Epithelial cell of proximal tubule (primary cell): ENCODE results near the gene MINDY4. TPM values are rescaled to one million over a fixed set of nuclear protein-coding genes. Genes with fewer than 3 reads are reported as not detected.

ENCODE experiments used
- DNase-seq: peaks from one replicate; pipeline ENCODE4 v3.0.0-alpha.2; 2011; ENCODE audit warnings: low read depth
- H3K4me3 ChIP-seq: 2 replicates; pipeline ENCODE4 v1.5.1; 2011; ENCODE audit warnings: low read depth, mild to moderate bottlenecking, low read length
- total RNA-seq: library from RNA; depleted of rRNA; stranded (reverse); fragments of >200 nt; gene quantifications from 2 replicates; pipeline ENCODE4 v1.2.3, GENCODE V29; 2015
- TF ChIP-seq, protein P1 (sequence below): conservative IDR thresholded peaks from 2 replicates; pipeline ENCODE4 v1.5.1; 2012; ENCODE audit warnings: low read depth, mild to moderate bottlenecking, low read length

The MINDY4 gene
- total RNA-seq, 1 donor from 2014 or later = 5.2 TPM

DNA sequence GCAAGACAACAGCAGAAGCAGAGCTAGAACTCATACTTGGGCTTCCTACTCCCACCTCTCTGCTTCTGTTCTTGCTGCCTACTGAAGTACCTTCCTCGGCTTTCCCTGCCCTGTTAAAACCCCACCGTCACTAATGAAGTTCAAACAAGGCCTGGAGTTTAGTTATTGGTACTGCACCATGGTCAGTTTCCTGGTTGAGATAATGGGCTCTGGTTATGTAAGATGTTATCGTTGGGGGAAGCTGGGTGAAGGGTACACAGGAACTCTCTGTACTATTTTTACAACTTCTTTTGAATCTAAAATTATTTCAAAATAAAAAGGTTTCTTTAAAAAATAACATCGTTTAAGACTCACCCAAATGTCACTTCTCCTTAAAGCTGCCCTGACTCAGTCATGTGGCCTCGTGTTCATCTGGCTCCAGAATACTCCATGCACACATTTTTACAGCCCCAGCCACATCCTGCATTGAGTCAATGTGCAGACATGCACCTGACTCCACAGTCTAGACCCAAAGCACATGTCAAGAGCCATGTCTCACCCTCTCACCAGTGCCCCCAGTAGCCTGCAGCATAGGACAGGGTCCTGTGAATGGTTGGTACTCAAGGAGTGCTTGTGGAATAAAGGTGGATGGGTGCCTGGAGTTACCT lies 103.6 kb downstream of the MINDY4 start:
- H3K4me3 ChIP-seq = no peak overlapping the region
- TF ChIP-seq, protein P1, sequence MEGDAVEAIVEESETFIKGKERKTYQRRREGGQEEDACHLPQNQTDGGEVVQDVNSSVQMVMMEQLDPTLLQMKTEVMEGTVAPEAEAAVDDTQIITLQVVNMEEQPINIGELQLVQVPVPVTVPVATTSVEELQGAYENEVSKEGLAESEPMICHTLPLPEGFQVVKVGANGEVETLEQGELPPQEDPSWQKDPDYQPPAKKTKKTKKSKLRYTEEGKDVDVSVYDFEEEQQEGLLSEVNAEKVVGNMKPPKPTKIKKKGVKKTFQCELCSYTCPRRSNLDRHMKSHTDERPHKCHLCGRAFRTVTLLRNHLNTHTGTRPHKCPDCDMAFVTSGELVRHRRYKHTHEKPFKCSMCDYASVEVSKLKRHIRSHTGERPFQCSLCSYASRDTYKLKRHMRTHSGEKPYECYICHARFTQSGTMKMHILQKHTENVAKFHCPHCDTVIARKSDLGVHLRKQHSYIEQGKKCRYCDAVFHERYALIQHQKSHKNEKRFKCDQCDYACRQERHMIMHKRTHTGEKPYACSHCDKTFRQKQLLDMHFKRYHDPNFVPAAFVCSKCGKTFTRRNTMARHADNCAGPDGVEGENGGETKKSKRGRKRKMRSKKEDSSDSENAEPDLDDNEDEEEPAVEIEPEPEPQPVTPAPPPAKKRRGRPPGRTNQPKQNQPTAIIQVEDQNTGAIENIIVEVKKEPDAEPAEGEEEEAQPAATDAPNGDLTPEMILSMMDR = no peak
- DNase-seq = no peak

DNA sequence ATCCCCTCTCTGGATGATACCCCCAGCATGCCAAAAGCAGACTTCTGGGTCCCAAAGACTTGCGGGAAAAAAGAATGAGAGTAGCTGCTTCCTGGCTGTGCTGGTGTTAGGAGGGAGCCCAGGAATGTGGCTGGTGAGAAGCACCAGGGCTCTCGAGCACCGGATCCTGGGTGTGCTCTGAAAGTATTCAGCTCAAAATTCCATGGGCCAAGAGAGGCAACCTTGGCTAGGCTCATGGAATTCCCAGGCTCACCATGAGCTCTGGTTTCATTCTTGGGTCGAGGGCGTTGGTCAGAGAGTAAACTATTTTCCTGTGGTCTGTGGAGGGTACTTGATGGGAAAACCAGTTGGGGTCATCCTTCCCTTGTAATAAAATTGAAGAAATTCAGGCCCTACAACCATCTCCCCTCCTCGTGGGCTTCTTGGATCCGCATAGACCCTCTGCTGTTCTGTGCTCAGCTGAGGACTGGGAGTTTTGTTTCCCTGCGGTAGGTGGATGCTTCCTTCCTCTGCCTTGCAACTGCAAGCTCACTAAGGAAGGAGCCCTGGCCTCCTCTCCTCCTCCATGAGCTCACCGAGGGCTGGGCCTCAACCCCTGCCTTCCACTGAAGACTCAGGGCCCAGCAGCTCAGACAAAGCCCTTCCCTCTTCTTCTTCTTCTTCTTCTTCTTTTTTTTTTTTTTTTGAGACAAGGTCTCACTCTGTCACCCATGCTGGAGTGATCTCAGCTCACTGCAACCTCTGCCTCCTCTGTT lies 106.0 kb downstream of the MINDY4 start:
- TF ChIP-seq, protein P1 = no peak
- no peak for DNase-seq
- no peak overlapping the region for H3K4me3 ChIP-seq

DNA sequence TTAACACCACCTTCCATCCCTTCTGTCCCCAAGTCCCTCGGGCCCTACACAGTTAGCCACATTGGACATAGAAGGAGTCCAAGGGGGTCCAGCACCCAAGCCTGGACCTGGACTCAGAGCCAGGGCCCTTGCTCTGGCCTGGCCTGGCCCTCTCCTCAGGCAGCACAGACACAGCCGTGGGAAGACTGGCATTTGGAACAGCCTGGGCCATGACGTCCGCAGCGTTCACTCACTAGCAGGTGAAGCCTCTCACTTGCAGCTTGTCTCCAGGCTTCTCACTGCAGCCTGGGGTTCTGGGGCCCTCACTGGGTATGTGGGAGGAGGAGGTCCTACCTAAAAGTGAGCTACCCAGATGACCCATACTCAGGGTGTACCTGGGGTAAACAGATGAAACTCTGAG lies 106.8 kb downstream of the MINDY4 start:
- no peak for DNase-seq
- TF ChIP-seq, protein P1 = no peak
- no peak overlapping the region for H3K4me3 ChIP-seq

DNA sequence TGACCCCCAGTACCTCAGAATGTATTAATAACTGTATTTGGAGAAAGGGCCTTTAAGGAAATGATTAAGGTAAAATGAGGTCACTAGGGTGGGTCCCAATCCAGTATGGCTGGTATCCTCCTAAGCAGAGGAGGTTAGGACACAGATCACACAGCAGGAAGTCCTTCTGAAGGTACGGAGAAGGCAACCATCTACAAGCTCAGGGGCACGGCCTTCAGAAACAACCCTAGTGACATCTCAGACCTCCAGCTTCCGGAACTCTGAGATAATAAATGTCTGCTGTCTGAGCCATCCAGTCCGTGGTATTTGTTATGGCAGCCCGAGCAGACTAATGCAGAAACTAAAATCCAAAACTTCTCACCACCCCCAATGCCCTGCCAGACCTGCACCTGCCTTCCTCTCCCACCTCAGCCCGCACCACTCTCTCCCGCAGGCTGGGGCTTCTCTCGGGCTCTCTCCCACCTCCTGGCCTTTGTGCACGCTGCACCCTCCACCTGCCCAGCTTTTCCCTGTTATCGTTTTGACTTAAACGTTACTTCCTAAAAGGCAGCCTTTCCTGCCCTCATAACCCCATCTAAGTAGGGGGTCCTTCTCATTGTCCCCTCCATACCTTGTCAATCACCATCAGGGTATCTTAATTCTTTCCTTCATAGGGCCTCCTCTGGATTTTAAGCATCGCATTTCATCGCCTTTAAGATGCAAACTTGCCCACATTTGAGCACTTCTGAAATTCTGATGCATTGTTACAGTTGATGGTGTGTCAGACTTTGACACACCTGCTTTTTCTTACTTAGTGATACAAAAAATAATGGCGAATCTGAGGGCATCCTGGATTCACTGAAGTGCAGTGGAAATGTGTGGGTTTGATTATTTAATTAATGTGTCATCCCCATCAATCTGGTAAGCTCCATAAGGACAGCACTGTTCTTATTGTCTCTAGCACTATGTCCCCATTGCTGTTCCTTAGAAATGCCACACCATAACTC lies 108.2 kb downstream of the MINDY4 start:
- TF ChIP-seq, protein P1 = no peak
- no peak overlapping the region for H3K4me3 ChIP-seq
- DNase-seq = no peak

DNA sequence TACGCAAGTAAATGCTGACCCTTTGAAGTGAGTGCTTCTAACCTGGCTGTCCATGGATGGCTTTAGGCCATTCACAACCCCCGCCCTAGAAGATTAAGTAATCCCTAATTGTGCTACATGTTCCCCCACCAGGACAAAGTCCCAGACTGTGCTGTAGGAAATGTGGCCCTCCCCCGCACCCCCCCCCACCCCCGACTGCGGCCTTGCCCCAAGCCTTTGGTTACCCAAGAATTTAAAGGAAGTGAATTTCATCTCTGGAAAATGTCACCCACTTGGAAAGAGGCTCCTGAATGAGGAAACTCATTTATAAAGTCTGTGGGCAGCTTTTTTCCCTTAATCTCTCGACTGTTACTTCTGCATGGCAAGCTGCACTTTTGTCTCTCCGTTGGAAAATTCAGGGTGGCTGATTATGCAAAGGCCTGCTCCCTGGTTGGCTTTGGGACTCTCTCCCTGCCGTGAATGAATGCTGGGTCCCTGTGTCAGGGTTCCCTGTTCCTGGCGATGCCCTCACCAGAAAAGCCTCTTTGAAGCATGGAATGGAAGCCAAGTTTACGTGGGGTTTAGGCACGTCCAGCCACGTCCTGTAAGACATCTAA lies 109.0 kb downstream of the MINDY4 start:
- no peak for DNase-seq
- no peak overlapping the region for H3K4me3 ChIP-seq
- TF ChIP-seq, protein P1 = no peak

DNA sequence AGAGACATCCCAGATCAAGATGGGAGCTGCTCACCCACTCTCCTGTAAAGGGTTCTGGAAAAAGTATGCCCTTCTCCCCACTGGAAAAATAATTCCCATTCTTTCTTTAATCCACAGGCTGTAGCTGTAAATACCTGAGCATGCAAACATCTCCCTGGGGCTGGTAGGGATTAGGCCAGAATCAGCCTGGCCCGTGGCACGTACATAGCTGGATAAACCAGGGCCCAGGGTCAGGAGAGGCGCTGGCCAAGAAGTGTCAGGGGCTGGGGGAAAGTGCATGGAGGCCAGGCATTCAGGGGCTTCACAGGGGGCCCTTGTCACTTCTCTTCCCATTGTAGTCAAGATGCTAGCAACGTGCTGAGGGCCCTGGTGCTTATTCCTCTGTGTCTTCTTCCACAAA lies 109.7 kb downstream of the MINDY4 start:
- DNase-seq = no peak
- TF ChIP-seq, protein P1 = no peak
- no peak overlapping the region for H3K4me3 ChIP-seq
